Tibial nerve (tissue), 4 donors: Measurements from ENCODE around the gene CADPS. TPM values are rescaled to one million over a fixed set of nuclear protein-coding genes. Genes with fewer than 3 reads are reported as not detected.

Source experiments
- DNase-seq, 2 donors: peaks; one replicate each; pipeline ENCODE4 v3.0.0-alpha.2; 2019; ENCODE audit warnings: low spot score in 2 of 2
- H3K27ac ChIP-seq, 4 donors: fragments of 200-600 bp; sonication (generic) in 3 of 4; one replicate each; pipeline ENCODE4 v1.5.1; 2017 to 2019; ENCODE audit warnings: mild to moderate bottlenecking in 1 of 4
- H3K27me3 ChIP-seq, 2 donors: fragments of 200-600 bp; sonication (generic) in 1 of 2; one replicate each; pipeline versions ENCODE4 v1.5.1 to v1.6.0; 2017 to 2019
- H3K36me3 ChIP-seq, 3 donors: fragments of 200-600 bp; sonication (generic); one replicate each; pipeline ENCODE4 v1.5.1; 2018 to 2019
- H3K4me1 ChIP-seq, 4 donors: fragments of 200-600 bp; sonication (generic) in 3 of 4; one replicate each; pipeline ENCODE4 v1.5.1; 2017 to 2019
- H3K4me3 ChIP-seq, 4 donors: fragments of 200-600 bp; sonication (generic) in 3 of 4; one replicate each; pipeline ENCODE4 v1.5.1; 2017 to 2019; ENCODE audit warnings: mild to moderate bottlenecking in 1 of 4, moderate library complexity in 1 of 4
- H3K9me3 ChIP-seq, 4 donors: fragments of 200-600 bp; sonication (generic) in 3 of 4; one replicate each; pipeline ENCODE4 v1.5.1; 2017 to 2019
- EP300 ChIP-seq, 2 donors: sonication (generic); formaldehyde crosslinking; IDR thresholded peaks; one replicate each; pipeline ENCODE4 v1.6.1; 2017; ENCODE audit warnings: antibody characterized with exemption in 2 of 2, mild to moderate bottlenecking in 1 of 2
- POLR2A ChIP-seq, 2 donors: fragments of 450-650 bp; IDR thresholded peaks; one replicate each; pipeline ENCODE4 v1.6.1; 2017; ENCODE audit warnings: antibody characterized with exemption in 2 of 2, mild to moderate bottlenecking in 2 of 2, moderate library complexity in 2 of 2
- WGBS, 2 donors: methylation state at CpG; one replicate each; pipeline ENCODE4 v1.1.5; 2018; 5-methylcytosine and 5-hydroxymethylcytosine counted together
- total RNA-seq, 4 donors: library from RNA; depleted of rRNA; stranded (reverse); fragments of >200 nt; gene quantifications; one replicate each; pipeline ENCODE4 v1.1.0, GENCODE V29; 2016
- TF ChIP-seq, protein P1 (sequence below), 5 experiments: fragments of 200-600 bp in 3 of 5; fragments of 450-650 bp in 2 of 5; sonication (generic) in 3 of 5; IDR thresholded peaks; one replicate each; pipeline ENCODE4 v1.5.1; 2016 to 2019; ENCODE audit warnings: antibody characterized with exemption in 5 of 5, mild to moderate bottlenecking in 3 of 5, moderate library complexity in 2 of 5

CADPS gene
- total RNA-seq, 4 donors from 2014 or later: 16.2 to 16.7 TPM; not detected in 2

DNA sequence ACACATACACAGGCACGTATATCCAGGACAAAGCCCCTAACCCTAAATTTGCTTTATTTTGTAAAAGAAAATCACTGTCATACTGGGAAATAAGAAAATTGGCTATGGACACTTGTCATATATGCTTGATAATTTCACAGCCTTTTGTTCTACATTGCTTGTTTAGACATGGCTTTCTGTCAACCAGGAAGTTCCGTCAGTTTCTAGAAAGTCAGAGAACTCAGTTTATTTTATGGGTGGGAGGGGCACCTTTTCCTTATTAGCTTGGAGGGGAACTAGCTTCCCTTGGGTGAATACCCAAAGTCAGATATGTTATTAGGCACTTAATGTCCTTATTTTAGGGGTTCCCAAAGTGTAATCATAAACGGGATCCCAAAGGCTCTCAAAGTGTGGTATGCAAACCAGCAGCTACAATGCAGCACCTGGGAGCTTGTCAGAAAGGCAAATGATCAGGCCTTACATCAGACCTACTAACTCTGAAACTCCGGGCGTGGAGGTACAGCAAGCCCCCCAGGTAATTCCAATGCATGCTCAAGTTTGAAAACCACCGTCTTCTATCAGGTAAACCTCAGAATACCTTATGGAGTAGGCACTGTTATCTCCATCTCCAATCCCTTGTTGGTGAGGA lies 50.1 kb downstream of the CADPS start:
- TF ChIP-seq EP300 (IDR thresholded peaks at IDR 0.05) (no peak), POLR2A (IDR thresholded peaks at IDR 0.05) (no peak)
- TF ChIP-seq, protein P1, sequence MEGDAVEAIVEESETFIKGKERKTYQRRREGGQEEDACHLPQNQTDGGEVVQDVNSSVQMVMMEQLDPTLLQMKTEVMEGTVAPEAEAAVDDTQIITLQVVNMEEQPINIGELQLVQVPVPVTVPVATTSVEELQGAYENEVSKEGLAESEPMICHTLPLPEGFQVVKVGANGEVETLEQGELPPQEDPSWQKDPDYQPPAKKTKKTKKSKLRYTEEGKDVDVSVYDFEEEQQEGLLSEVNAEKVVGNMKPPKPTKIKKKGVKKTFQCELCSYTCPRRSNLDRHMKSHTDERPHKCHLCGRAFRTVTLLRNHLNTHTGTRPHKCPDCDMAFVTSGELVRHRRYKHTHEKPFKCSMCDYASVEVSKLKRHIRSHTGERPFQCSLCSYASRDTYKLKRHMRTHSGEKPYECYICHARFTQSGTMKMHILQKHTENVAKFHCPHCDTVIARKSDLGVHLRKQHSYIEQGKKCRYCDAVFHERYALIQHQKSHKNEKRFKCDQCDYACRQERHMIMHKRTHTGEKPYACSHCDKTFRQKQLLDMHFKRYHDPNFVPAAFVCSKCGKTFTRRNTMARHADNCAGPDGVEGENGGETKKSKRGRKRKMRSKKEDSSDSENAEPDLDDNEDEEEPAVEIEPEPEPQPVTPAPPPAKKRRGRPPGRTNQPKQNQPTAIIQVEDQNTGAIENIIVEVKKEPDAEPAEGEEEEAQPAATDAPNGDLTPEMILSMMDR (IDR thresholded peaks at IDR 0.05): no peak
- no peaks in the 10 kb centered on the region for H3K9me3 ChIP-seq

GRCh38 chr3:62823461-62824050 lies 51.7 kb downstream of the CADPS start:
- TF ChIP-seq, protein P1 (IDR thresholded peaks at IDR 0.05): no peak
- TF ChIP-seq POLR2A (IDR thresholded peaks at IDR 0.05) (no peak), EP300 (IDR thresholded peaks at IDR 0.05) (no peak)
- Histone ChIP-seq H3K27me3 (no peaks in the 10 kb centered on the region), H3K27ac (no peak overlapping the region), H3K36me3 (no peaks in the 10 kb centered on the region), H3K4me3 (no peak overlapping the region), H3K4me1 (no peaks in the 10 kb centered on the region), H3K9me3 (no peaks in the 10 kb centered on the region)
- WGBS, 2 donors: 62 to 69% methylated on average over 6 of the region's 6 CpGs
- no peak for DNase-seq

More for the DNA sequence above, 50.1 kb downstream of the CADPS start:
- DNase-seq: no peak
- no peak overlapping the region for H3K4me3 ChIP-seq
- H3K36me3 ChIP-seq: no peaks in the 10 kb centered on the region
- H3K27ac ChIP-seq: no peak overlapping the region
- H3K27me3 ChIP-seq: no peaks in the 10 kb centered on the region
- H3K4me1 ChIP-seq: no peaks in the 10 kb centered on the region
- 76 to 77% methylated on average over 6 of the region's 6 CpGs for WGBS, 2 donors

DNA sequence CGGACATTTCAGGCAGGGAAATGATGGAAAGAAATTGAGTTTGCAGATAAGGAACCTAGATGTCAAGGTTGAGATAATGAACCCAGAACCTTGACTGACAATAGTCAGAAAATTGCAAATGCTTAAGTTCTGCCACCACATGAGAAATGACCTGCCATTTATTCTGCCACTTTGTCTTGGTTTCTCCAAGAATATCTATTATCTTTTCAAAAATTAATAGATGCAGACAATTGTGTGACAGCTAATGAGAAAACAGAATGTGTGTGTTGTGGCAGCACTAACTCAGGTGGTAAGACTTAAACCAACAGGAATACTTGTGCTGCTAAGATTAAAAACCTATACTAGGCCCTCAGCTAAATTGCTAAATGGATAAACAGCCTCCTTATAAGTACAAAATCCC lies 52.3 kb downstream of the CADPS start:
- Histone ChIP-seq H3K9me3 (no peaks in the 10 kb centered on the region), H3K27ac (no peak overlapping the region), H3K36me3 (no peaks in the 10 kb centered on the region), H3K4me3 (no peak overlapping the region), H3K4me1 (no peaks in the 10 kb centered on the region), H3K27me3 (no peaks in the 10 kb centered on the region)
- TF ChIP-seq EP300 (IDR thresholded peaks at IDR 0.05) (no peak), POLR2A (IDR thresholded peaks at IDR 0.05) (no peak)
- TF ChIP-seq, protein P1 (IDR thresholded peaks at IDR 0.05): no peak
- WGBS, 2 donors: 88 to 100% methylated on average over 1 of the region's 1 CpG
- no peak for DNase-seq

DNA sequence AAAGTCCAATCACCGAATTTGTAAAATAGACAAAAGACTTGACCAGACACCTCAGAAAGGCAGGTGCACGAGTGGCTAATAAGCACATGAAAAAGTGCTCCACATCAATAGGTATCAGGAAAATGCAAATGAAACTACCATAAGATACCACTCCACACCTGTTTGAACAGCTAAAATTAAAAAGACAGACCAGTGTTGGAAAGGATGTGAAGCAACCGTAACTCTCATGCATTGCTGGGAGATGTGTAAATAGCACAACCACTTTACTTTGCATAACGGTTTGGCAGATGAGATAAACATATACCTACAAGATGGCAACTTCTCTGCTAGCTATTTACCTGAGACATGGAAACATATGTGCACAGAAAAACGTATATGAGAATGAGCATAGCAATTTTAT lies 56.9 kb downstream of the CADPS start:
- TF ChIP-seq, protein P1 (IDR thresholded peaks at IDR 0.05): no peak
- TF ChIP-seq POLR2A (IDR thresholded peaks at IDR 0.05): no peak
- TF ChIP-seq EP300 (IDR thresholded peaks at IDR 0.05): no peak
- Histone ChIP-seq H3K36me3 (no peaks in the 10 kb centered on the region), H3K27me3 (no peaks in the 10 kb centered on the region), H3K4me1 (no peaks in the 10 kb centered on the region), H3K4me3 (no peak overlapping the region), H3K9me3 (no peaks in the 10 kb centered on the region), H3K27ac (no peak overlapping the region)
- WGBS, 2 donors: 82 to 84% methylated on average over 5 of the region's 5 CpGs
- DNase-seq: no peak

DNA sequence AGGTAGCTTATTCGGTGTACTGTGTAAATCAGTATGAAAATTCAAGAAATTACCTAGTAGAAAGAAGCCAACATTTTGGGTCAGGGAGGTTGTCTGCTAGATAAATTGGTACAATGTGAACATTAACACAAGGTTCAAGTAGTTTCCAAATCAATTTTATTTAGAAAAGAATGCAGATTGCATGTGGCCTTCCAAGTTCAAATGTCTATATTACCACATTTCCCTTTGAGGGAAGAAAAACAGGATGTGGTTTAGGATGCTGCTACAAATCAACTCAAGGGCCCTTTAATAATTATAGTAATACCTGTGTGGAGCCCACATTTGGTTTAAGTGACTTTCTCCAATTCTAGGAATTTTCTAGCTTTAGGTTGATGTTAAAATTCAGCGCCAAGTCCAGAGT lies 57.5 kb downstream of the CADPS start:
- TF ChIP-seq EP300 (IDR thresholded peaks at IDR 0.05) (no peak), POLR2A (IDR thresholded peaks at IDR 0.05) (no peak)
- TF ChIP-seq, protein P1 (IDR thresholded peaks at IDR 0.05): no peak
- 81 to 83% methylated on average over 2 of the region's 2 CpGs for WGBS, 2 donors
- H3K27me3 ChIP-seq: no peaks in the 10 kb centered on the region
- no peaks in the 10 kb centered on the region for H3K4me1 ChIP-seq
- no peak overlapping the region for H3K27ac ChIP-seq
- no peaks in the 10 kb centered on the region for H3K36me3 ChIP-seq
- DNase-seq: no peak
- H3K4me3 ChIP-seq: no peak overlapping the region
- H3K9me3 ChIP-seq: no peaks in the 10 kb centered on the region
